Retinal pigment epithelial cell (primary cell): Measurements from ENCODE around the gene CAMSAP3.

Source experiments
- DNase-seq: peaks from one replicate; pipeline ENCODE4 v3.0.0-alpha.2; 2010; ENCODE audit warnings: low read depth
- H3K4me3 ChIP-seq: 2 replicates; pipeline ENCODE4 v1.5.1; 2011; ENCODE audit warnings: mild to moderate bottlenecking, low read length, control low read depth, moderate library complexity
- TF ChIP-seq, protein P1 (sequence below): conservative IDR thresholded peaks from 2 replicates; pipeline ENCODE4 v1.5.1; 2011; ENCODE audit warnings: low read depth, low read length, control low read depth, inconsistent platforms

Gene CAMSAP3

DNA sequence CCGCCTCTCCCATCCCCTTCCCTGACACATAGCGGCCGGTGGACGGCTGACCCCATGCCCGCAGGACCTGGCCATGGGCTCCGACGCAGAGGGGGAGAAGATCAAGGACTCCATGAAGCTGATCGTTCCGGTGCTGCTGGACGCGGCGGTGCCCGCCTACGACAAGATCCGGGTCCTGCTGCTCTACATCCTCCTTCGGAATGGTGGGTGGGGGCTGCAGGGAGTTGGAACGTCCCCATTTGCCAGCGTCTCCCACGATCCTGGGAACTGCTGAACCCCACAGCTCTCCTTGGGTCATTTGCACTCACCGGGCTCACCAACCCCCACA is 48.9 kb downstream of the CAMSAP3 start:
- no peak overlapping the region for H3K4me3 ChIP-seq
- TF ChIP-seq, protein P1, sequence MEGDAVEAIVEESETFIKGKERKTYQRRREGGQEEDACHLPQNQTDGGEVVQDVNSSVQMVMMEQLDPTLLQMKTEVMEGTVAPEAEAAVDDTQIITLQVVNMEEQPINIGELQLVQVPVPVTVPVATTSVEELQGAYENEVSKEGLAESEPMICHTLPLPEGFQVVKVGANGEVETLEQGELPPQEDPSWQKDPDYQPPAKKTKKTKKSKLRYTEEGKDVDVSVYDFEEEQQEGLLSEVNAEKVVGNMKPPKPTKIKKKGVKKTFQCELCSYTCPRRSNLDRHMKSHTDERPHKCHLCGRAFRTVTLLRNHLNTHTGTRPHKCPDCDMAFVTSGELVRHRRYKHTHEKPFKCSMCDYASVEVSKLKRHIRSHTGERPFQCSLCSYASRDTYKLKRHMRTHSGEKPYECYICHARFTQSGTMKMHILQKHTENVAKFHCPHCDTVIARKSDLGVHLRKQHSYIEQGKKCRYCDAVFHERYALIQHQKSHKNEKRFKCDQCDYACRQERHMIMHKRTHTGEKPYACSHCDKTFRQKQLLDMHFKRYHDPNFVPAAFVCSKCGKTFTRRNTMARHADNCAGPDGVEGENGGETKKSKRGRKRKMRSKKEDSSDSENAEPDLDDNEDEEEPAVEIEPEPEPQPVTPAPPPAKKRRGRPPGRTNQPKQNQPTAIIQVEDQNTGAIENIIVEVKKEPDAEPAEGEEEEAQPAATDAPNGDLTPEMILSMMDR: no peak
- DNase-seq: no peak

DNA sequence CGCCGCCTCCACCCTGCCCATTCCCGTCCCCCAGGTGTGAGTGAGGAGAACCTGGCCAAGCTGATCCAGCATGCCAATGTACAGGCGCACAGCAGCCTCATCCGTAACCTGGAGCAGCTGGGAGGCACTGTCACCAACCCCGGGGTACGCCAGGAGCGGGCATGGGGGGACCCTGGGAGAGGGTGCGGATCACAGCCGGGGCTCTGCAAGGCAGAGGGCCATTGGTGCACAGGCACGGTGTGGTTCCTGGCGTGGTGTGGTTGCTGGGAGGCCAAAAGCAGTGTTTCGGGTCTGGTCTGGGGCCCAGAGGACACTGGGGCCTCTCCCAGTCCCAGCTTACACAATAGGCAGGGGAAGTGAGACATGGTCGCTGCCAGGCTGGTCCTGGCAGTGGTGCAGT is 49.5 kb downstream of the CAMSAP3 start:
- no peak for DNase-seq
- TF ChIP-seq, protein P1: no peak
- H3K4me3 ChIP-seq: no peak overlapping the region

DNA sequence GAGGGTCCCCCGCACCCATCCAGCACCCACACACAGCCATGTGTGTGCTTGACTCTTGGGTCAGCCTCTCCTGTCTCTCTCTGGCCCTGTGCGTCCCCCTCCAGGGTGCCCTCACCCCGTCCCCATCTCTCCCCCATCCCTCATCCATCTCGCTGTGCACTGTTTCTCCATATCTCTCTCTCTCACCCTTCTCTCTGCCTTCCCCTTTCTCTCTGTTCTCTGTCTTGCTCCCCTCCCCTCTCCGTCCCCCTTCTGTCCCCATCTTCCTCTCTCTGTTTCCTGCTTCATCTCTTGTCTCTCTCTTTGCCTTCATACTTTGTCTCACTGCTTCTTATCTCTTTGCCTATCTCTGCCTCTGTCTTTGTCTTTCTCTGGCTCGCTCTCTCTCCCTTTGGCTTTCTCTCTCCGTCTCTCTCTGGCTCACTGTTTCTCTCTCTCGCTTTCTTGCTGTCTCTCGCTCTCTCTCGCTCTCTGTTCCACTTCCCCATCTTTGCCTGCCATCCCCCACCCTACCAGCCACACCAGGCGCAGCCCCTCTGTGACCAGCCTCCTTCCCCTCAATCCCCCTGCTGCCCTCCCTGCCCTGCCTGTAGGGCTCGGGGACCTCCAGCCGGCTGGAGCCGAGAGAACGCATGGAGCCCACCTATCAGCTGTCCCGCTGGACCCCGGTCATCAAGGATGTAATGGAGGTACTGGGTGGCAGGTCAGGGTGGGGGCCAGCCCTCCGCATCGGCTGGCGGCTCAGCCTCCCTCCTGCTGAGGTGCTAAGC is 50.2 kb downstream of the CAMSAP3 start:
- no peak overlapping the region for H3K4me3 ChIP-seq
- TF ChIP-seq, protein P1: no peak
- DNase-seq: no peak

DNA sequence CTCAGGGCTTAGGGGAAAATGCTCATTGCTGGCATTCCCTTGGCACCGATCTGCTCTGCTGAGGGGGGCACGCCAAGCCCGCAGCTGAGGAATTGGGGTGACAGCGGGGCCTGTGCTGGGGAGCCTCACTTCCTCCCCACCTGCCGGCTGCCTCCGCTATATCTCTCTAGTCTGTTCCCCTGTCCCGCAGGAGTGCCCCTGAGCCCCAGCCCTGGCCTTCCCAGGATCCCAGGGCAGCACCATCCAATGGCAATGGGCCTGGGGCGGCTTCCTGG is 50.7 kb downstream of the CAMSAP3 start:
- no peak overlapping the region for H3K4me3 ChIP-seq
- TF ChIP-seq, protein P1: no peak
- no peak for DNase-seq

DNA sequence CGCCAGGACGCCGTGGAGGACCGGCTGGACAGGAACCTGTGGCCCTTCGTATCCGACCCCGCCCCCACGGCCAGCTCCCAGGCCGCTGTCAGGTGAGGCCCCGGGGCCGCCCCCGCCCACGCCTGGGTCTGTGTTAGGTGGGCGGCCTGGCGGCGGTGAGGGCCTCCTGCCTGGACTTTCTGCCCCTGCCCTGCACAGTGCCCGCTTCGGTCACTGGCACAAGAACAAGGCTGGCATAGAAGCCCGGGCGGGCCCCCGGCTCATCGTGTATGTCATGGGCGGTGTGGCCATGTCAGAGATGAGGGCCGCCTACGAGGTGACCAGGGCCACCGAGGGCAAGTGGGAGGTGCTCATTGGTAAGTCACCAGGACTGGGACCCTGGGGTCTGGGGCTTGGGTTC is 51.5 kb downstream of the CAMSAP3 start:
- TF ChIP-seq, protein P1: no peak
- DNase-seq: no peak

DNA sequence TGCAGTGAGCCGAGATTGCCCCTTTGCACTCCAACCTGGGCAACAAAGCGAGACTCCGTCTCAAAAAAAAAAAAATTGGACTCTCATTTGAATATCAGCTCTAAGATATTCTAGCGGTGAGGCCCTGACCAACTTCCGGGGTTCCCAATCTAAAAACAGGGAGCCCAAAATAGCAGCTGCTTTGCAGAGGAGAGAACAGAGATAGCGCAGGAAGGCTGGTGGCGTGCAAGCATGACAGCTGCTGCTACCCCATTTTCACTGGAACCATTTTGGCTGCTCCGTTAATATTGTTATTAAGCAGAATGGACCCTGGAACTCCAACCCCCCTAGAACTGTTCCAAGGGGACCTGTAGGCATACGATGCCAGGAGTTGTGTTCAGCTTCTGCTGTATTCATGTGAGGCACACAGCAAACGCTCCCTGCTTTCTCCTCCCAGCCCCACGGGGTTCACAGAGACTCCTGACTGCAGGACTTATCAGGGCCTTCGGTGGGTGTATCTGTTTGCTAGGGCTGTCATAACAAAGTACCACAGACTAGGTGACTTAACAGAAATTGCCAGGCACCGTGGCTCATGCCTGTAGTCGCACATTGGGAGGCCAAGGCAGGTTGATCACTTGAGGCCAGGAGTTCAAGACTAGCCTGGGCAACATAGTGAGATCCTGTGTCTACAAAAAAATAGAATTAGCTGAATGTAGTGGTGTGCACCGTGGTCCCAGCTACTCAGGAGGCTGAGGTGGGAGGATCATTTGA is 52.8 kb downstream of the CAMSAP3 start:
- no peak for DNase-seq
- no peak overlapping the region for H3K4me3 ChIP-seq
- TF ChIP-seq, protein P1: no peak

More for the DNA sequence above, 51.5 kb downstream of the CAMSAP3 start:
- H3K4me3 ChIP-seq: no peak overlapping the region

DNA sequence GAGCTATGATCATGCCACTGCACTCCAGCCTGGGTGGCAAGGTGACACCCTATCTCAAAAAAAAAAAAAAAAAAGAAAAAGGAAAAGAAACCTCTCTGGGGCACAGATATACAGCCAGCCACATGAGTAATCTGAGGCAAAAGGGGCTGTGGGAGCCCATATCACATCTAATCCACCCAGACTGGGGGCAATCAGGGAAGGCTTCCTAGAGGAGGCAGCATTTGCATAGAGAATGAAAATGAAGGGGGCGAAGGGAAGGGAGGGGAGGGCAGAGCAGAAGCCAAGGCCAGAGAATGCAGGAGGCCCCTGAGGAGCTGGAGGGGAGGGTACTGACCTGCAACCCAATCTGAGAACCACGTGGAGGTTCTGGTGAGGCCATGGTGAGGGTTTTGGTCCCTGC is 54.5 kb downstream of the CAMSAP3 start:
- H3K4me3 ChIP-seq: no peak overlapping the region
- TF ChIP-seq, protein P1: no peak
- DNase-seq: no peak
